ENCODE results near the gene WWP2.
"Not testable (repeated sequence)": the region's sequence is repeated elsewhere in the genome, so short reads cannot be mapped to it uniquely, and the experiment has no call there.

WWP2 gene

GRCh38 chr16:69761983-69762813, at the start of gene WWP2:
Gene WWP2, plus strand, starts transcription at chr16:69762332. Its CDS starts 24,679 bp downstream, at chr16:69787011.
- DNase-seq = peak; percentile 43

- no peak for DNase-seq
Measured at GRCh38 chr16:69712914-69713581, 49.1 kb upstream of the WWP2 start.

- DNase-seq = no peak
Measured at GRCh38 chr16:69717066-69717465, 45.1 kb upstream of the WWP2 start.

- DNase-seq = no peak
Measured at GRCh38 chr16:69718111-69718764, 43.9 kb upstream of the WWP2 start.

- DNase-seq = no peak
Measured at GRCh38 chr16:69720822-69721430, 41.2 kb upstream of the WWP2 start.

GRCh38 chr16:69721441-69721957, 40.6 kb upstream of the WWP2 start:
- no peak for DNase-seq

- DNase-seq = no peak
Measured at GRCh38 chr16:69724414-69724873, 37.7 kb upstream of the WWP2 start.

GRCh38 chr16:69724981-69725479, 37.1 kb upstream of the WWP2 start:
- no peak for DNase-seq

- DNase-seq = no peak
Measured at GRCh38 chr16:69725480-69726312, 36.4 kb upstream of the WWP2 start.

- DNase-seq = peak; percentile 91
Measured at GRCh38 chr16:69726313-69727060, 35.6 kb upstream of the WWP2 start, which contains the start of gene NQO1. Gene NQO1, minus strand, starts transcription at chr16:69726560. Its CDS starts 121 bp downstream, at chr16:69726439.

- DNase-seq = peak; percentile 4
Measured at GRCh38 chr16:69727916-69728270, 34.2 kb upstream of the WWP2 start.

GRCh38 chr16:69729030-69729429, 33.1 kb upstream of the WWP2 start:
- not testable (repeated sequence) for DNase-seq

- not testable (repeated sequence) for DNase-seq
Measured at GRCh38 chr16:69731280-69731679, 30.9 kb upstream of the WWP2 start.

- no peak for DNase-seq
Measured at GRCh38 chr16:69732101-69732500, 30.0 kb upstream of the WWP2 start.

- DNase-seq = no peak
Measured at GRCh38 chr16:69741519-69741918, 20.6 kb upstream of the WWP2 start.

- no peak for DNase-seq
Measured at GRCh38 chr16:69741951-69742904, 19.9 kb upstream of the WWP2 start.

GRCh38 chr16:69744363-69745231, 17.5 kb upstream of the WWP2 start:
- DNase-seq = no peak

GRCh38 chr16:69745232-69745612, 16.9 kb upstream of the WWP2 start:
- no peak for DNase-seq

- no peak for DNase-seq
Measured at GRCh38 chr16:69745959-69746358, 16.2 kb upstream of the WWP2 start.
